IPS-NIHi11 (cell line): Measurements from ENCODE around the gene MAMSTR.
"Not testable (repeated sequence)": the region's sequence is repeated elsewhere in the genome, so short reads cannot be mapped to it uniquely, and the experiment has no call there.

Experiments used
- DNase-seq: peaks from one replicate; pipeline ENCODE4 v3.0.0; 2012; ENCODE audit warnings: mixed read lengths, low spot score

The MAMSTR gene, protein sequence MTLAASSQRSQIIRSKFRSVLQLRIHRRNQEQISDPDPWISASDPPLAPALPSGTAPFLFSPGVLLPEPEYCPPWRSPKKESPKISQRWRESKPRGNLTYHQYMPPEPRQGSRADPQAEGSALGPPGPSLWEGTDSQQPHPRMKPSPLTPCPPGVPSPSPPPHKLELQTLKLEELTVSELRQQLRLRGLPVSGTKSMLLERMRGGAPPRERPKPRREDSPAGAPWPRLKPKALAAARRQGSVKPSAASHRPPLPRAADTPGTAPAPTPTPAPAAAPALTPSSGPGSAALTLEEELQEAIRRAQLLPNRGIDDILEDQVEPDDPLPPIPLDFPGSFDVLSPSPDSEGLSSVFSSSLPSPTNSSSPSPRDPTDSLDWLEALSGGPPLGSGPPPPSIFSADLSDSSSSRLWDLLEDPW

DNA sequence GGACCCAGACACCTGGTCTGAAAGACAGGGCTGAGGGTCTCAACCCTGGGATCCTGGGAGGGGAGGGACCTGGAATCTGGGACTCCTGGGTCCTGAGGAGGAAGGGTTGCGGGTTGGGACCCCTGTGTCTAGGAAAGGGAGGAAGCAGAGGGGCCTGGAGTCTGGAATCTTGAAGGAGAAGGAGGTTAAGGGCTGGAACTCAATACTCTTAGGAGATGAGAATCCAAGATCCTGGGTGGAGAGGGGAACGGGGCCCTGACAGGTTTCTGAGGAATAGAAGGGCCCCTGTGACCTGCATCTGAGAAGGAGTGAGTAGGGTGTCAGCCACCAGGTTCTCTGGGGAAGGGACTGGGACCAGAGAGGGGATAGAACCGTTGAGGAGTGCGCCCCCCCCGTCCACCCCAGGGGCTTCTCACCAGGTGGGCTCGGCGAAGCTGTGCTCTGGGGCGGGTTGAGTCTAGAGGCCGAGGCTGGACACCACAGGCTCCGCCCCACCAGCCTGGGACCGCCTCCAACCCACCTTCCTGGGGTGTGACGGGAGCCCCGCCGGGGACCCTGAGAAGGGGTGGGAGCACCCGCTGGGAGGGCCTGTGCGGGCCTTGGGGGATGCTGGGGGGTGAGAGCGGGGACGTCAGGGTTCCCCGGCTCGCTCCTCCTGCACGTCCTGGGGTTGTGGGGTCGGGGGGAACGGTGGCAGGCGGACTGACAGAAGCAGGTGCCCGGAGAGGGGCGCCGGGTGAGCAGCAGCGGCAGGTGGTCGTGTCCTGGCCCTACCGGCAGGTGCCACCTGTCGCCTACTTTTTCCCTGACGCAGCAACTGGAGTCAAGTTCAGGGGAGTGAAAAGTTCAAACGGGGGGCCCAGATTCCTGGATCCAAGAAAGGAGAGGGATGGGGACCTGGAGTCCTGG, at the start of gene MAMSTR:
TSS of gene MAMSTR (minus strand) at position 463 of the 909 bp plus-strand sequence. CDS start 694 bp downstream, outside the sequence.
- DNase-seq = no peak

GRCh38 chr19:48768994-48769713, 49.6 kb upstream of the MAMSTR start:
- no peak for DNase-seq

DNA sequence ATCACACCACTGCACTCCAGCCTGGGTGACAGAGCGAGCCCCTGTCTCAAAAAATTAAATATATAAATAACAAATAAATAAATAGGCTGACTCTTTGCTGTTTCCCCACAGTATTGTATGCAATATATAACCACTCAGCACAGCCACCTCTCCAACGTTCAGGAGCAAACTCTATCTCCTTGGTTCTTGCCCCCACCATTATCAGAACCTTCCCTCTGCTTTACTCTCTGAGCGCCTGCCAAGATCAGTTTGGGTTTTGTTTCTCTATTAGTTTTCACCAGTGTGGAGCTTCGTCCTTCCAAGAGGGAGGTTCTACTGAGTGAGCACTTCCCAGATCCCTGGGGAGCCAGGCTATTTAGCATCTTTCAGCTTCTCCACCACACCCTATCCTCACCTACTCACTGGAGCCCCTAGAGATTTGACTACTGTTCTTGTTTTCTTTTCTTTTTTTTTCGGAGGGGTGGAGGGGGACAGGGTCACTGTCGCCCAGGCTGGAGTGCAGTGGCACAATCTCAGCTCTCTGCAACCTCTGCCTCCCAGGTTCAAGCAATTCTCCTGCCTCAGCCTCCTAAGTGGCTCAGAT, 48.7 kb upstream of the MAMSTR start:
- not testable (repeated sequence) for DNase-seq

- DNase-seq = not testable (repeated sequence)
These were observed 46.3 kb upstream of the MAMSTR start for GRCh38 chr19:48765816-48766215.

GRCh38 chr19:48760504-48761205, 41.1 kb upstream of the MAMSTR start:
- DNase-seq = no peak

DNA sequence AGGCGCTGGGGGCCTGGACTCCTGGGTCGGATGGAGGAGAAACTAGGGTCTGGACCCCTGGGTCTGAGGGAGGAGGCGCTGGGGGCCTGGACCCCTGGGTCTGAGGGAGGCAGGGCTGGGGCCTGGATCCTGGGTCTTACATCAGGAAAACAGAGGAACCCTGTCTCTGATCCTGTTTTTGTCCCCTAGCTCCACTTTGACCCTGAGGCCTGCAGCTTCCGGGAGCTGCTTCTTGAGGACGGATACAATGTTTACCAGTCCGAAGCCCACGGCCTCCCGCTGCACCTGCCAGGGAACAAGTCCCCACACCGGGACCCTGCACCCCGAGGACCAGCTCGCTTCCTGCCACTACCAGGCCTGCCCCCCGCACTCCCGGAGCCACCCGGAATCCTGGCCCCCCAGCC, 38.2 kb upstream of the MAMSTR start:
- DNase-seq = no peak

DNA sequence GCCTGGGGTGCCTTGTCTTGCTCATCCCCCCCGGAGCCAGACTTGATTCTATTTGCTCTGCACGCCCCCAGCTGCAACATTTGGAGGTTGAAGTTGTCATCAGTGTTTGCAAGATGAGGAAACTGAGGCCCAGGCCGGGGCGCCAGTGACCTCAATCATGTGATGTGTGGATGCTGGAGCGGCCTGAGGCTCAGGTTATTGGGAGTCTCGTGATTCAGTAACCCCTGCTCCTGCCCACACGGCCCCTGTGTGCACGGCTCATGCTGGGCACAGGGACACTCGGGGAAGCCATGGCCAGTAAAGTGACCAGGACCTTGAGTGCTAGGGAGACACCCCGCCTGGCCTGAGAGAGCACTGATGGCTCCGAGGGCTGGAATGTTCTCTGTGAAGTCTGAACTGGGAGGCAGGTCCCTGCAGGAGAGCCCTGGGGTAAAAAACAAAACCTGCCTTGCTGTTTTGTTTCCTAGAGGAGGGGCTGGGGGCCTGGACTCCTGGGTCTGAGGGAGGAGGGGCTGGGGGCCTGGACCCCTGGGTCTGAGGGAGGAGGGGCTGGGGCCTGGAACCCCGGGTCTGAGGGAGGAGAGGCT, 37.7 kb upstream of the MAMSTR start:
- DNase-seq = no peak

DNA sequence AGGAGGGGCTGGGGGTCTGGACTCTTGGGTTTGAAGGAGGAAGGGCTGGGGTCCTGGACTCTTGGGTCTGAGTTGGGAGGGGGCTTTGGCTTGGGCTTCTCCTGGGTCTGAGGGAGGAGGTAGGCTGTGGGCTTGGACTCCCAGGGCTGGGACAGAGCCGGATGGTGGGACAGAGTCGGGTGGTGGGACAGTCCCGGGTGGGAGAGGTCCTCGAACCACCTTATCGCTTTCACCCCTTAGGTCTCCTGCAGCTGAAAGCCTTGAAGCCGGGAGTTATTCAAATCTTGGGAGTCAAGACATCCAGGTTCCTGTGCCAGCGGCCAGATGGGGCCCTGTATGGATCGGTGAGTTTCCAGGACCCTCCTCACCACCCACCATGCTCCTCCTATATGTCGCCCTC, 37.2 kb upstream of the MAMSTR start:
- DNase-seq = no peak

- DNase-seq = no peak
These were observed 36.7 kb upstream of the MAMSTR start for GRCh38 chr19:48756212-48756611.

GRCh38 chr19:48755787-48756186, 36.3 kb upstream of the MAMSTR start:
- DNase-seq = no peak

DNA sequence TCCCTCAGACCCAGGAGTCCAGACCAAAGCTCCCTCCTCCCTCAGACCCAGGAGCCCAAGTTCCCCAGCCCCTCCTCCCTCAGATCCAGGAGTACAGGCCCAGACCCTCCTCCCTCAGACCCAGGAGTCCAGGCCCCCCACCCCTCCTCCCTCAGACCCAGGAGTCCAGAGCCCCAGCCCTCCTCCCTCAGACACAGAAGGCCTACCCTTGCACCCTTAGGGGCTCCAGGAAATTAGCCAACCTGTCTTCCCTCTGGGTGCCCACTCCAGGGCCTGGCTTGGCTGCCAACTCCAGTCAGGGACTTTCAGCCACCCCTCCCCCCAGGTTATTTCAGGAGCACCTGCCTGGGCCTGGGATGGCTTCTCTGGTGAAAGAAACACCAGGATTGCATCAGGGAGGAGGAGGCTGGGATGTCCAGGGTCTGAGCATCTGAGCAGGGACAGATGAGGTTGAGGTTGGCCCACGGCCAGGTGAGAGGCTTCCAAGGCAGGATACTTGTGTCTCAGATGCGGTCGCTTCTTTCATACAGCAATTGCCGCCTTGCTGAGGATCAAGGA, 35.6 kb upstream of the MAMSTR start, which contains the start of gene FGF21:
TSS of gene FGF21 (plus strand) at position 441 of the 558 bp plus-strand sequence. CDS start 713 bp downstream, outside the sequence.
- no peak for DNase-seq

DNA sequence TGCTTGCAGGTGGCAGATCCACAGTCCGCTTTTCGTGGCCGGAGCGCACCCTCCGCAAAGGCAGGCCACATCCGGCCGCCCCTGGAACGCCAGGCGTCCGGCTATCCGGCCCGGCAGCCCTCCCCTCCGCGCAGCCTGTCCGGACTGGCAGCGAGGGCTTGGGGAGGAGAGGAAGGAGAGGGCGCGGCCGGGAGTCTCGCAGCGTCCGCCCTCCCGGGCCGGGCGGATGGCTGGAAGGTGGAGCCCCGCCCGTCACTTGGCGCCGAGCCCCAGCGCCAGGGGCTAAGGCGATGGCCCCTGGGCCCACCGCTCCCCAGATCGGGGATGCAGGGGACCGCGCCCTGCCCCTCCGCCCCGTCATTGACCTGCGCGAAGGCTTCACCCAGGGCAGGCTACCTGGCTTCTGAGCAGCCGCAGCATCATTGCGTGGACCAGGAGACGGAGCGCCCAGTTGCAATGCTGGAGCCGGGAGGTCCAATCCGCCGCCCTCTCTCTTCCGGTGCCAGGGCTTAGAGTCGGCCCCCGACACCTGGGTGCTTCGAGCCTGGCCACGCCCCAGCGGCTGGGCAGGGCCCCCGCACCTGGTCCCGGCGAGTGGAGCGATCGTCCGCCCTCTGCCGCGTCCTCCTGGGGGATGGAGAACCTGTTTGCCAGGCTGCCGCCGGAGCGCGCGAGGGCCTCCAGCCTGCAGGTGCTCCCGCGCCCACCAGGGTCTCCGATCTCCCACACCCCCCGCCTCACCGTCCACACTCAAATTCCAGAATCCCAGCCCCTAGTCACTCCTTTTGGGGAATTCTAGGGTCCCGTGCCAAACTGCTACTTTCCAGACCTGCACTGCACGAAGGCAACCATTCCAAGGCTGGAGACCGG, 33.2 kb upstream of the MAMSTR start, which contains the start of gene FUT1:
TSS of gene FUT1 (minus strand) at position 146 of the 870 bp plus-strand sequence. CDS start 1,360 bp downstream, outside the sequence.
- DNase-seq = peak; percentile 92

- no peak for DNase-seq
These were observed 32.4 kb upstream of the MAMSTR start for GRCh38 chr19:48751845-48752495.

DNA sequence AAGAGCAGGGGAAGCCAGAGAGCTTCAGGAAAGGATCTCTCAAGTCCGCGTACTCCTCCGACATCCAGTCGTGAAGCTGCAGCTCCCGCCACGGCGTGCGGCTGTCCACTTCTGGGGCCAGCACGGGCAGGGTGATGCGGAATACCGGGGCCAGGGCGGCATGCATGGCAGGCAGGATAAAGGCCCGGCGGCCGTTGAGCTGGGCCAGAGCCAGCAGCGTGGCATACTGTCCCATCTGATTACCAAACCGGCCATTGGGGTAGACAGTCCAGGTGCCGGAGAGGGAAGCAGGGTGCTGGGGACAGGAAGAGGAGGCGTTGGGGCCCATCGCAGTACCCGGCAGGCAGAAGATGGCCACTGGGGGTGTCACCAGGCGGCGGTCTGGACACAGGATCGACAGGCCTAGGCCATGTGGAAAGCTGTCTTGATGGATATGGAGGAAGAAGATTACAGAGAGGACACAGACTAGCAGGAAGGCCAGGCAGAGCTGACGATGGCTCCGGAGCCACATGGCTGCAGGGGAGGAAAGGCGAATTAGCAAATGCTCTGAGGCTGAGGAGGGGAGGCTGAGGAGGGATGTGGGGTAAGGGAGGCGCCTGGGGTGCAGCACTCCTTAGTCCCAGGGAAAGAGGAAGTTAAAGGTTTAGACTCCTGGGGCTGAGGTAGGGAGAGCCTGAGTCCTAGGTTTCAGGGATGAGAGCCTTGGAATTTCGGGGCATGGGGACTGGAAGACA, 31.4 kb upstream of the MAMSTR start:
- no peak for DNase-seq

DNA sequence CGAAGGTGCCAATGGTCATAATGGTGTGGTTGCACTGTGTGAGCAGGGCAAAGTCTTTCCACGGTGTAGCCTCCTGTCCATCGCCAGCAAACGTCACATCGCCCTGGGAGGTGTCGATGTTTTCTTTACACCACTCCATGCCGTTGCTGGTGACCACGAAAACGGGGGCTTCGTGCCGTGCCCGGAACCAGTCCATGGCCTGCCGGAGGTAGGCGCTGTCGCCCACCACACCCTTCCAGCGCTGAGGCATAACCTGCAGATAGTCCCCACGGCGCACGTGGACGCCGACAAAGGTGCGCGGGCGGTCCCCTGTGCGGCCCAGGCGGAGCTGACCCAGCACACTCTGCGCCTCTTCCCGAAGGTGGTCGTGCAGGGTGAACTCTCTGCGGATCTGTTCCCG, 30.8 kb upstream of the MAMSTR start:
- no peak for DNase-seq

- no peak for DNase-seq
These were observed 30.2 kb upstream of the MAMSTR start for GRCh38 chr19:48749571-48750198.
